Peyer's patch (tissue), 4 donors: ENCODE measurements around the gene IKBKE. TPM values are rescaled to one million over a fixed set of nuclear protein-coding genes. Genes with fewer than 3 reads are reported as not detected.

Experiments used
- DNase-seq, 3 donors: peaks; one replicate each; pipeline ENCODE4 v3.0.0-alpha.2; 2017 to 2019
- H3K27ac ChIP-seq, 4 donors: fragments of 200-600 bp; sonication (generic); one replicate each; pipeline ENCODE4 v1.5.1; 2016 to 2019
- H3K27me3 ChIP-seq, 2 donors: fragments of 200-600 bp; sonication (generic); one replicate each; pipeline ENCODE4 v1.5.1; 2019
- H3K36me3 ChIP-seq, 3 donors: fragments of 200-600 bp; sonication (generic); one replicate each; pipeline ENCODE4 v1.5.1; 2016 to 2019
- H3K4me1 ChIP-seq, 4 donors: fragments of 200-600 bp; sonication (generic); one replicate each; pipeline ENCODE4 v1.5.1; 2016 to 2019
- H3K4me3 ChIP-seq, 4 donors: fragments of 200-600 bp; sonication (generic); 1 replicate in 3 of 4; 2 replicates in 1 of 4; pipeline ENCODE4 v1.5.1; 2016 to 2019; ENCODE audit warnings: mild to moderate bottlenecking in 1 of 4
- H3K9me3 ChIP-seq, 4 donors: fragments of 200-600 bp; sonication (generic); one replicate each; pipeline ENCODE4 v1.5.1; 2016 to 2019; ENCODE audit warnings: mild to moderate bottlenecking in 1 of 4
- POLR2A ChIP-seq, 2 donors: fragments of 450-650 bp; IDR thresholded peaks; one replicate each; pipeline ENCODE4 v1.5.1; 2017; ENCODE audit warnings: antibody characterized with exemption in 2 of 2, mild to moderate bottlenecking in 2 of 2, moderate library complexity in 2 of 2
- total RNA-seq, 4 donors: library from RNA; depleted of rRNA; stranded (reverse); fragments of >200 nt; gene quantifications; one replicate each; pipeline ENCODE4 v1.1.0, GENCODE V29; 2016
- TF ChIP-seq, protein P1 (sequence below), 6 experiments: fragments of 450-650 bp in 4 of 6; fragments of 200-600 bp in 2 of 6; sonication (generic) in 1 of 6; IDR thresholded peaks; one replicate each; pipeline ENCODE4 v1.5.1; 2017 to 2019; ENCODE audit warnings: antibody characterized with exemption in 6 of 6, mild to moderate bottlenecking in 3 of 6, moderate library complexity in 1 of 6

The IKBKE gene
- total RNA-seq, 4 donors from 2014 or later: 5.6 to 31.4 (median 17.5) TPM

DNA sequence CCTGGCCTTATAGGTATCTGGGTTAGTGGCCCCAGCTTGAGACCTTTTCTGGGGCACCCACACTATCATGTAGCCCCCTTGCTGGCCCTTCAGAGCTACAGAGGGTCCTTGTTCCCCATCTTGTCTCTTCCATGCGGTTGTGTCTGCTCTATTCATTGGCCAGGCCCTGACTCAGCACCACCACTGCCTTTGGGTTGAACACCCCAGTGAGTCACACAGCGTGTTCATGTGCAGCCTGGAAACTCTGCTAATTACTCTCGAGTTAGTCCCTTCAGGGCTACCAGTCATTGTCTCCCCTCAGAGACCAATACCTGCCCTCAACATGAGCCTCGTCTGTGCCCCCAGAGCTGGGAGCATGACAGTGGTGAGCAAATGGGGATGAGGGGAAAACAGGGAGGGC is 28.2 kb upstream of the IKBKE start:
- Histone ChIP-seq H3K9me3 (no peaks in the 10 kb centered on the region), H3K4me3 (no peak overlapping the region), H3K36me3 (peaks cover 0 to 52% (median 0%) of the 10 kb centered on the region in 3 donors), H3K4me1 (no peaks in the 10 kb centered on the region), H3K27ac (no peak overlapping the region), H3K27me3 (no peaks in the 10 kb centered on the region)
- no peak for DNase-seq
- no peak for TF ChIP-seq POLR2A (IDR thresholded peaks at IDR 0.05)

DNA sequence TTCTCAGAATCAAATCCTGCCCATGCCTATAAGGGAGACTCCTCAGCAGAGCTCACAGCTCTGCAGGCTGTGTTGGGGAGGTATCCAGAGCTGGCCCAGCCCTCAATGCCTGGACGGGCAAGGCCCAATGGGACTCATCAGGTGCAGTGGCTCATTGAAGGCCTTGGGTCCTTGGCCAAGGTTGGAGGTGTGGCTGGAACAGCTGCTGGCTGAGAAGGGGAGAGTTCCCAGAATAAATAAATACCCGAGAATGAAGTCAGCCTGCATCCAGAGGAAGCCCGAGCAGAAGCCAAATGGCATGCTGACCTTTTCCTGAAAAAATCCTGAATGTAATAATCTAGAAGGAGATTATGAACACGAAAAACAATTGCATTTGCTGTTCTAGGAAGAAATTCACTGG is 25.2 kb upstream of the IKBKE start:
- Histone ChIP-seq H3K9me3 (no peaks in the 10 kb centered on the region), H3K36me3 (peaks cover 0 to 32% (median 0%) of the 10 kb centered on the region in 3 donors), H3K4me3 (no peak overlapping the region), H3K27me3 (no peaks in the 10 kb centered on the region), H3K27ac (no peak overlapping the region), H3K4me1 (no peaks in the 10 kb centered on the region)
- TF ChIP-seq, protein P1, sequence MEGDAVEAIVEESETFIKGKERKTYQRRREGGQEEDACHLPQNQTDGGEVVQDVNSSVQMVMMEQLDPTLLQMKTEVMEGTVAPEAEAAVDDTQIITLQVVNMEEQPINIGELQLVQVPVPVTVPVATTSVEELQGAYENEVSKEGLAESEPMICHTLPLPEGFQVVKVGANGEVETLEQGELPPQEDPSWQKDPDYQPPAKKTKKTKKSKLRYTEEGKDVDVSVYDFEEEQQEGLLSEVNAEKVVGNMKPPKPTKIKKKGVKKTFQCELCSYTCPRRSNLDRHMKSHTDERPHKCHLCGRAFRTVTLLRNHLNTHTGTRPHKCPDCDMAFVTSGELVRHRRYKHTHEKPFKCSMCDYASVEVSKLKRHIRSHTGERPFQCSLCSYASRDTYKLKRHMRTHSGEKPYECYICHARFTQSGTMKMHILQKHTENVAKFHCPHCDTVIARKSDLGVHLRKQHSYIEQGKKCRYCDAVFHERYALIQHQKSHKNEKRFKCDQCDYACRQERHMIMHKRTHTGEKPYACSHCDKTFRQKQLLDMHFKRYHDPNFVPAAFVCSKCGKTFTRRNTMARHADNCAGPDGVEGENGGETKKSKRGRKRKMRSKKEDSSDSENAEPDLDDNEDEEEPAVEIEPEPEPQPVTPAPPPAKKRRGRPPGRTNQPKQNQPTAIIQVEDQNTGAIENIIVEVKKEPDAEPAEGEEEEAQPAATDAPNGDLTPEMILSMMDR (IDR thresholded peaks at IDR 0.05): no peak
- no peak for TF ChIP-seq POLR2A (IDR thresholded peaks at IDR 0.05)
- no peak for DNase-seq

DNA sequence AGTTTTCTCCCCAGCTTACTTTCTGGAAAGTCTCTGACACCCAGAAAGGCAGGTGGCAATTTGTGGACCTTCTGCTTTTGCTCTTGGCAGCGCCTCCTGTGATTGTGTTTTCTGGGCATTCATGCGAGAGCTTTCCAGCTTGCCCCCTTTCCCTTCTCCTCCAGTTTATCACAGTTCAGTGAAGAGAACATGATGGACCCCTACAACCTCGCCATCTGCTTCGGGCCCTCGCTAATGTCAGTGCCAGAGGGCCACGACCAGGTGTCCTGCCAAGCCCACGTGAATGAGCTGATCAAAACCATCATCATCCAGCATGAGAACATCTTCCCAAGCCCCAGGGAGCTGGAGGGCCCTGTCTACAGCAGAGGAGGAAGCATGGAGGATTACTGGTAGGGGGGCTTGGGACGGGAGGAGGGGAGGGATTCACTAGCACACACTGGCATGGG is 24.3 kb upstream of the IKBKE start:
- Histone ChIP-seq H3K4me1 (no peaks in the 10 kb centered on the region), H3K27ac (no peak overlapping the region), H3K36me3 (peaks cover 0 to 35% (median 0%) of the 10 kb centered on the region in 3 donors), H3K9me3 (no peaks in the 10 kb centered on the region), H3K27me3 (no peaks in the 10 kb centered on the region), H3K4me3 (no peak overlapping the region)
- TF ChIP-seq POLR2A (IDR thresholded peaks at IDR 0.05): no peak
- TF ChIP-seq, protein P1 (IDR thresholded peaks at IDR 0.05): no peak
- no peak for DNase-seq

DNA sequence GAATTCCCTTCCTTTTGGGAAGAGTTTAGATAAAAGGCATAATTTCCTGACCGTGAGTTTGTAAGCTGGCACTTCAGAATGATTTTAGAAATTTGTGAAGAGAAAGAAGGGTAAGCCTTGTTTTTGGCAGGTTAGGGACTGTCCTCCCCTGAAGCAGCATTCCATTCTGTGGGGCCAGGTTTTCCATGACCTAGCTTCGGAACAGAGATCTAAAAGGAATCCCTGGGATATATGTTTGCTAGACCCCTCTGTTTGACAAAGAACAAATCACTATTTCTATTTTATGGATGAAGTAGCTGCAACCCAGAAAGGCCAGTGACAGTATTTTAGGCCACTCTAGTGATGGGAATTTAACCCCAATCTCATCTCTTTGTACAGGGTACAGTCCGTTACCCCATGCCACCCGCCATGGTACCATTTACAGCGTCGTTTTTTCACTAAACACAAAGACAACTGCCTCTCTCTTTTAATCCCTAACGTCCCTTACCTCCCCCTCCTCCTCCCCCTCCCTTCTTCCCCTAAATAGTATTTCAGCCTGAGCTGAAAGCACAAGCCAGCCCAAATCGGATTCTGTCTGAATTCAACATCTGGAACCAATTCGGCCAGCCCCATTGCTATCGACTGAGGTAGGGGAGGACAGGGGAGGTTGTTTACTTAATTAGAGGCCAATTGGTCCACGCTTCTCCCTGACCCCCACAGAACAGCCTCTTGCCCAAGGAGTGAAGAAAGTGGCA is 23.4 kb upstream of the IKBKE start:
- no peak for TF ChIP-seq POLR2A (IDR thresholded peaks at IDR 0.05)
- TF ChIP-seq, protein P1 (IDR thresholded peaks at IDR 0.05): no peak
- H3K9me3 ChIP-seq: no peaks in the 10 kb centered on the region
- no peak overlapping the region for H3K4me3 ChIP-seq
- H3K27ac ChIP-seq: no peak overlapping the region
- peaks cover 0 to 30% (median 0%) of the 10 kb centered on the region in 3 donors for H3K36me3 ChIP-seq
- no peak for DNase-seq
- no peaks in the 10 kb centered on the region for H3K4me1 ChIP-seq
- no peaks in the 10 kb centered on the region for H3K27me3 ChIP-seq

DNA sequence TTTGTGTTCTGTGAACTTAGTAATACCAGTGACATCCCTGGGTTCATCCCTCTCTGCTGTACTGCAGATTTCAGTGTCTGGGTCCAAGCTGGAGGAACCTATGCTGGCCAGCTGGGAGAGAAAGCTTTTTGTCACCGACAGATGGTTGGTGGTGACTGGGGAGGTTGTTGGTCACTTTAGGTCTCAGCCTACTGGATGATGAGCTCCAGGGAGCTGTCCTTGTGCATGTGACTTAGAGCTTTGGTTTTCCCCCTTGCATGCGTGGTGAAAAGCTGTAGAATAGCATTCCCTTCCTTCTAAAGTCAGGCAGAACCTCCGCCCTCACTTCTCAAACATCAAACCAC is 22.9 kb upstream of the IKBKE start:
- no peak for DNase-seq
- no peak overlapping the region for H3K4me3 ChIP-seq
- H3K27ac ChIP-seq: no peak overlapping the region
- no peaks in the 10 kb centered on the region for H3K9me3 ChIP-seq
- no peaks in the 10 kb centered on the region for H3K27me3 ChIP-seq
- no peaks in the 10 kb centered on the region for H3K4me1 ChIP-seq
- H3K36me3 ChIP-seq: peaks cover 0 to 25% (median 0%) of the 10 kb centered on the region in 3 donors
- no peak for TF ChIP-seq POLR2A (IDR thresholded peaks at IDR 0.05)
- TF ChIP-seq, protein P1 (IDR thresholded peaks at IDR 0.05): no peak

DNA sequence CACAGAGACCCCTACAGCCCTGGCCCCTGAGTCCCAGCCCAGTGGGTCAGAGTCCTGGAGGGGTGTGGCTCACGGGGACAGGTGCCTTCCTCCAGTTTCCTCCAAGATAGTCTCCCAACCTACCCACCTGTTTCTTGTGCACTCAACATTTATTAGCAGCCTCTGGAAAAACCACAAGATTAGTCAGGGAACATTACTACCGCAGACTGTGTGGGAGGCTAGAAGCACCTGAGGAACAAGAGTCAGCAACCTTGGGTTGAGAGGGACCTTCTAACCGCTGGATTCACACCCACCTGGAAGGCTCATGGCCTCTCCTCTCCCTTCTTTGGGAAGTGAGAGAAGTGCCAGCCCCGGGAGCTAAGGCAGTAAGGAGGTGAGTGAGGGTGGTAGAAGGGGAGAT is 22.5 kb upstream of the IKBKE start:
- H3K27me3 ChIP-seq: no peaks in the 10 kb centered on the region
- no peak overlapping the region for H3K4me3 ChIP-seq
- H3K4me1 ChIP-seq: no peaks in the 10 kb centered on the region
- H3K27ac ChIP-seq: no peak overlapping the region
- TF ChIP-seq, protein P1 (IDR thresholded peaks at IDR 0.05): no peak
- no peak for TF ChIP-seq POLR2A (IDR thresholded peaks at IDR 0.05)
- H3K36me3 ChIP-seq: peaks cover 0 to 25% (median 0%) of the 10 kb centered on the region in 3 donors
- H3K9me3 ChIP-seq: no peaks in the 10 kb centered on the region
- DNase-seq: no peak
